GM12878 (cell line): ENCODE results near the gene SOX6. TPM values are rescaled to one million over a fixed set of nuclear protein-coding genes. Genes with fewer than 3 reads are reported as not detected.

Experiments used
- CBX5 ChIP-seq: sonication (generic); IDR thresholded peaks from 2 replicates; pipeline ENCODE4 v1.6.1; 2016; ENCODE audit warnings: low read depth, moderate library complexity, mild to moderate bottlenecking, inconsistent platforms
- CTCF ChIP-seq, 3 experiments: IDR thresholded peaks in 2 of 3; conservative IDR thresholded peaks in 1 of 3; 2 replicates each; pipeline ENCODE4 v1.5.1; 2011; ENCODE audit warnings: low read depth in 3 of 3, low read length in 3 of 3, mild to moderate bottlenecking in 3 of 3, control low read depth in 2 of 3, moderate library complexity in 2 of 3, inconsistent platforms in 1 of 3, mixed read lengths in 1 of 3; ENCODE audit not compliant: control insufficient read depth in 2 of 3, insufficient read depth in 1 of 3; ENCODE audit errors: extremely low read depth in 1 of 3
- E2F4 ChIP-seq: IDR thresholded peaks from 2 replicates; pipeline ENCODE4 v1.6.1; 2012; ENCODE audit warnings: low read depth, low read length, improper control_type of control experiment
- EGR1 ChIP-seq, 2 experiments: IDR thresholded peaks; 1 replicate in 1 of 2; 2 replicates in 1 of 2; pipeline ENCODE4 v1.6.1; 2011 to 2012; ENCODE audit warnings: low read depth in 2 of 2, low read length in 2 of 2, borderline replicate concordance in 1 of 2, mild to moderate bottlenecking in 1 of 2, moderate library complexity in 1 of 2
- ESRRA ChIP-seq: IDR thresholded peaks from 2 replicates; pipeline ENCODE4 v1.6.1; 2012; ENCODE audit warnings: mild to moderate bottlenecking, low read length, improper control_type of control experiment
- HSF1 ChIP-seq: fragments of 150-350 bp; IDR thresholded peaks from 2 replicates; pipeline ENCODE4 v1.6.1; 2014; ENCODE audit warnings: mild to moderate bottlenecking, low read depth, low read length
- RAD21 ChIP-seq: IDR thresholded peaks from 2 replicates; pipeline ENCODE4 v1.6.1; 2011; ENCODE audit warnings: mild to moderate bottlenecking, low read depth, low read length, moderate library complexity; ENCODE audit not compliant: insufficient read depth
- RAD51 ChIP-seq: fragments of 450-650 bp; IDR thresholded peaks from 2 replicates; pipeline ENCODE4 v1.6.1; 2016; ENCODE audit warnings: moderate library complexity, mild to moderate bottlenecking, inconsistent platforms
- SMC3 ChIP-seq: IDR thresholded peaks from 2 replicates; pipeline ENCODE4 v1.6.1; 2011; ENCODE audit warnings: low read length, improper control_type of control experiment, borderline replicate concordance
- YY1 ChIP-seq: IDR thresholded peaks from 2 replicates; pipeline ENCODE4 v1.6.1; 2011; ENCODE audit warnings: low read depth, mild to moderate bottlenecking, low read length
- ZBTB40 ChIP-seq: fragments of 450-650 bp; IDR thresholded peaks from 2 replicates; pipeline ENCODE4 v1.6.1; 2016; ENCODE audit warnings: mild to moderate bottlenecking, moderate library complexity, borderline replicate concordance
- ZNF592 ChIP-seq: fragments of 450-650 bp; IDR thresholded peaks from 2 replicates; pipeline ENCODE4 v1.6.1; 2017; ENCODE audit warnings: mild to moderate bottlenecking, moderate library complexity
- polyA plus RNA-seq, 11 experiments: library from polyadenylated mRNA; depleted of rRNA in 4 of 11; unstranded in 6 of 11; stranded (reverse) in 5 of 11; fragments of >200 nt; fragmentation: Nextera tagmentation in 4 of 11; fragmentation: Illumina TruSeq in 1 of 11; extraction: Ambion mirVana in 4 of 11; extraction: Trizol in 1 of 11; gene quantifications; 1 replicate in 1 of 11; 2 replicates in 10 of 11; pipeline versions ENCODE4 v1.2.1 to v1.2.3, GENCODE V29; 2011 to 2016; ENCODE audit warnings: inconsistent platforms in 2 of 11, missing spikeins in 2 of 11, low read depth in 1 of 11
- total RNA-seq, 4 experiments: library from RNA; depleted of rRNA in 3 of 4; stranded (reverse); fragments of >200 nt in 3 of 4; fragmentation: Illumina TruSeq in 1 of 4; extraction: Trizol in 1 of 4; gene quantifications; 2 replicates each; pipeline versions ENCODE4 v1.2.1 to v1.2.3, GENCODE V29; 2013 to 2021

The SOX6 gene
- total and polyA plus RNA-seq, 10 of the 15 experiments (the other 5 are each of a cell fraction or from before 2014, with no cell fraction given), result 0.03 to 0.71 (median 0.29) TPM; not detected in 4

- TF ChIP-seq CTCF (IDR thresholded peaks at IDR 0.05 in 2 of 3, conservative IDR thresholded peaks at IDR 0.05 in 1 of 3; ENCODE audit: control insufficient read depth in 2 of 3, extremely low read depth in 1 of 3, insufficient read depth in 1 of 3, low read depth in 3 of 3, low read length in 3 of 3) (peak; percentile 71 to 94 (median 88)), YY1 (peak; percentile 83), RAD51 (no peak), ZNF592 (no peak), RAD21 (peak; percentile 73), ZBTB40 (no peak), EGR1 (IDR thresholded peaks at IDR 0.05; ENCODE audit: borderline replicate concordance in 1 of 2, low read depth in 2 of 2, low read length in 2 of 2) (no peak), E2F4 (no peak), HSF1 (no peak), SMC3 (peak; percentile 86), ESRRA (no peak), CBX5 (no peak)
Measured at GRCh38 chr11:15941206-15941770, 415.1 kb downstream of the SOX6 start (continued).
